ENCODE results near the gene TMEM39B.
"Not testable (repeated sequence)": the region's sequence is repeated elsewhere in the genome, so short reads cannot be mapped to it uniquely, and the experiment has no call there.

The TMEM39B gene

DNA sequence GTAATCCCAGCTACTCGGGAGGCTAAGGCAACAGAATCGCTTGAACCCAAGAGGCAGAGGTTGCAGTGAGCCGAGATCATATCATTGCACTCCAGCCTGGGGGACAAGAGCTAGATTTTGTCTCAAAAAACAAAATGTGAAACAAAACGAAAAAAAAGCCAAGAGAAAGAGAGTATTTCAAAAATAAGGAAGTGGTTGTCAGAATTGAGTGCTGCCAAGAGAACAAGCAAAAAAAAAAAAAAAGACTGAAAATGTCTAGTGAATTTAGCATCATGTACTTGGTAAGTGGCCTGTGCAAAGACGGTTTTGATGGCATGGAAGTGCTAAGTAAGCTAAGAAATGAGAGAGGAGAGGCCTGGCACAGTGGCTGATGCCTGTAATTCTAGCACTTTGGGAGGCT is 49.4 kb downstream of the TMEM39B start:
- no peak overlapping the region for H3K4me3 ChIP-seq (ENCODE audit: low read depth, low read length)
- TF ChIP-seq MAX (IDR thresholded peaks at IDR 0.05; ENCODE audit: low read depth, low read length) (no peak), MYC (IDR thresholded peaks at IDR 0.05; ENCODE audit: low read depth, low read length) (no peak), POLR2A (IDR thresholded peaks at IDR 0.05; ENCODE audit: extremely low read depth, insufficient read length) (no peak)
- TF ChIP-seq, protein P1, sequence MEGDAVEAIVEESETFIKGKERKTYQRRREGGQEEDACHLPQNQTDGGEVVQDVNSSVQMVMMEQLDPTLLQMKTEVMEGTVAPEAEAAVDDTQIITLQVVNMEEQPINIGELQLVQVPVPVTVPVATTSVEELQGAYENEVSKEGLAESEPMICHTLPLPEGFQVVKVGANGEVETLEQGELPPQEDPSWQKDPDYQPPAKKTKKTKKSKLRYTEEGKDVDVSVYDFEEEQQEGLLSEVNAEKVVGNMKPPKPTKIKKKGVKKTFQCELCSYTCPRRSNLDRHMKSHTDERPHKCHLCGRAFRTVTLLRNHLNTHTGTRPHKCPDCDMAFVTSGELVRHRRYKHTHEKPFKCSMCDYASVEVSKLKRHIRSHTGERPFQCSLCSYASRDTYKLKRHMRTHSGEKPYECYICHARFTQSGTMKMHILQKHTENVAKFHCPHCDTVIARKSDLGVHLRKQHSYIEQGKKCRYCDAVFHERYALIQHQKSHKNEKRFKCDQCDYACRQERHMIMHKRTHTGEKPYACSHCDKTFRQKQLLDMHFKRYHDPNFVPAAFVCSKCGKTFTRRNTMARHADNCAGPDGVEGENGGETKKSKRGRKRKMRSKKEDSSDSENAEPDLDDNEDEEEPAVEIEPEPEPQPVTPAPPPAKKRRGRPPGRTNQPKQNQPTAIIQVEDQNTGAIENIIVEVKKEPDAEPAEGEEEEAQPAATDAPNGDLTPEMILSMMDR (IDR thresholded peaks at IDR 0.05; ENCODE audit: low read depth, low read length), result no peak
- peak; percentile 21 for DNase-seq (ENCODE audit: low read depth)

DNA sequence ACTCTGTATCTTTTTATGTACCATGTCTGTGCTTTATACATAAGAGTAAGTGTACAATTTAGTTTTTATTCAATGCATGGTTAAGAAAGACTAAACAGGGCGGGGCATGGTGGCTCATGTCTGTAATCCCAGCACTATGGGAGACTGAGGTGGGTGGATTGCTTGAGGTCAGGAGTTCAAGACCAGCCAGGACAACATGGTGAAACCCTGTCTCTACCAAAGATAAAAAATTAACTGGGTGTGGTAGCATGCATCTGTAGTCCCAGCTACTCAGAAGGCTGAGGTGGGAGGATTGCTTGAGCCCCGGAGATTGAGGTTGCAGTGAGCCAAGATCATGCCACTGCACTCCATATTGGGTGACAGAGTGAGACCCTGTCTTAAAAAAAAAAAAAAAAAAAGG is 50.6 kb downstream of the TMEM39B start:
- DNase-seq (ENCODE audit: low read depth); H3K4me3 ChIP-seq (ENCODE audit: low read depth, low read length): not testable (repeated sequence)

GRCh38 chr1:32125313-32125712 is 52.6 kb downstream of the TMEM39B start:
- no peak for DNase-seq (ENCODE audit: low read depth)
- no peak overlapping the region for H3K4me3 ChIP-seq (ENCODE audit: low read depth, low read length)
- TF ChIP-seq MYC (IDR thresholded peaks at IDR 0.05; ENCODE audit: low read depth, low read length), result no peak
- no peak for TF ChIP-seq MAX (IDR thresholded peaks at IDR 0.05; ENCODE audit: low read depth, low read length)
- TF ChIP-seq, protein P1 (IDR thresholded peaks at IDR 0.05; ENCODE audit: low read depth, low read length), result no peak
- no peak for TF ChIP-seq POLR2A (IDR thresholded peaks at IDR 0.05; ENCODE audit: extremely low read depth, insufficient read length)

DNA sequence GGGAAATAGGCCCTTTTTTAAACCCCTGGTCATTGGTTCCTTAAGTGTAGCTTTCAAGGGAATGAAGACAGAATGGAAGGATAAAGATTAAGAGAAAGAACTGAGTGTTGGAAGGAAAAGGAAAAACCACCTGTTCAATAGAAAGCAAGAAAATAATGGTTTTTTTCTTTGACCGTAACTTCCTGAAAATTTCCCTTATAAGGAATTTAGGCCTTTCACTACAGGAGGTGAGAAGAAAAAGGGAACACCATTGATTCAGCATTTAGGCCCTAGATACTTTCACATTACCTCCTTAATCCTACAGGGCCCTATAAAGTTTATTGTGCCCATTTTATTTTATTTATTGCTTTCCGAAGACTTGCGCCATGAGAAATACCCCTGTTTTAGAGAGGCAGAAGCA is 54.0 kb downstream of the TMEM39B start:
- TF ChIP-seq POLR2A (IDR thresholded peaks at IDR 0.05; ENCODE audit: extremely low read depth, insufficient read length), result no peak
- no peak for TF ChIP-seq MYC (IDR thresholded peaks at IDR 0.05; ENCODE audit: low read depth, low read length)
- no peak for TF ChIP-seq MAX (IDR thresholded peaks at IDR 0.05; ENCODE audit: low read depth, low read length)
- TF ChIP-seq, protein P1 (IDR thresholded peaks at IDR 0.05; ENCODE audit: low read depth, low read length), result no peak
- DNase-seq (ENCODE audit: low read depth), result no peak

DNA sequence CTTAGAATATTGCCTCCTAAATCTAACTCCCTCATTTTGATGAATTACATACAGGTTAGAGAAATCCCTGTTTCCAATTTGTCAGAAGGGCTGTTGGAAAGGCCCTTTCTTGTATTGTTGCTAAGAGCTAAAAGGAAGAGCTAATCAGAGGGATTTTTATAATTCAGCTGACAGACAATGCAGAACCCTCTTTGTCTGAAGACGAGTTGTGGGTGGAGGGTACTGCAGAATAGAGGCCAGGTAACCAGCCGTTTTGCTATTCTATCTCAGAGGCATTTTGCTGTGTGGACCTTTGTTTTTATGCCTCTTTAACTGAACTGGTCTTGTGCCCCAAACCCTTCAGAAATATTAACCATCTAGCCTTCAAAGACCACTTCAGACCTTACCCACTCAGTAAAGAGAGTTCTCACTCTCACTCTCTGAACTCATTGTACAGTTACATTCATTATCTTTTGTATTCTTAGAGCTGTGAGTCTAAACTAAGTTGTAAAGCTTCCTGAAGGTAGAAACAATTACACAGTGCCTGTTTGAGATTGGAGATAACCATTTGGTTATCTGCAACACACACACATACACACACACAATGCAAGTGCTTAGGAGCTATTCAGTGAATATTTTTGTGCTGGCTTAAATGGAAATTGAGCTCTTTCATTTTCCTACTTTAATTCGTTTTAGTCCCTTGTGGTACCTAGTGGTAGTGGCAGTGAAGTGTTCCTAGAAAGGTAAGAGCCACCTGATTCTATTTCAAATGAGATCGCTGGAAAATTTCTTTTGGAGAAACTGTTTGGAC is 54.9 kb downstream of the TMEM39B start:
- DNase-seq (ENCODE audit: low read depth), result no peak
- no peak overlapping the region for H3K4me3 ChIP-seq (ENCODE audit: low read depth, low read length)
- TF ChIP-seq MAX (IDR thresholded peaks at IDR 0.05; ENCODE audit: low read depth, low read length), result no peak
- no peak for TF ChIP-seq MYC (IDR thresholded peaks at IDR 0.05; ENCODE audit: low read depth, low read length)
- TF ChIP-seq POLR2A (IDR thresholded peaks at IDR 0.05; ENCODE audit: extremely low read depth, insufficient read length), result no peak
- TF ChIP-seq, protein P1 (IDR thresholded peaks at IDR 0.05; ENCODE audit: low read depth, low read length), result no peak

More for the DNA sequence above, 54.0 kb downstream of the TMEM39B start:
- H3K4me3 ChIP-seq (ENCODE audit: low read depth, low read length), result no peak overlapping the region

GRCh38 chr1:32128479-32128878 is 55.7 kb downstream of the TMEM39B start:
- no peak for TF ChIP-seq POLR2A (IDR thresholded peaks at IDR 0.05; ENCODE audit: extremely low read depth, insufficient read length)
- no peak for TF ChIP-seq MYC (IDR thresholded peaks at IDR 0.05; ENCODE audit: low read depth, low read length)
- TF ChIP-seq, protein P1 (IDR thresholded peaks at IDR 0.05; ENCODE audit: low read depth, low read length), result no peak
- TF ChIP-seq MAX (IDR thresholded peaks at IDR 0.05; ENCODE audit: low read depth, low read length), result no peak
- no peak for DNase-seq (ENCODE audit: low read depth)
- H3K4me3 ChIP-seq (ENCODE audit: low read depth, low read length), result no peak overlapping the region
